Measurements from ENCODE around the gene P4HTM.

P4HTM gene

GRCh38 chr3:48999085-48999858 lies 9.2 kb downstream of the P4HTM start:
- peak overlapping the region; percentile 52 for H3K27ac ChIP-seq (ENCODE audit: extremely low read depth, low read depth, low read length)
- TF ChIP-seq ZBTB8A (tag by site-specific recombination; IDR thresholded peaks at IDR 0.05) (peak; percentile 53), PRDM6 (tag by site-specific recombination; IDR thresholded peaks at IDR 0.05) (peak; percentile 45; the same call in 1 of the 2 replicates), ZNF274 (IDR thresholded peaks at IDR 0.05; ENCODE audit: low read length) (no peak), ZNF274 (tag by site-specific recombination; IDR thresholded peaks at IDR 0.05; ENCODE audit: borderline replicate concordance) (no peak), ZNF341 (tag by site-specific recombination; IDR thresholded peaks at IDR 0.05; ENCODE audit: low read depth) (peak; percentile 31; the same call in 1 of the 2 replicates), ZIC2 (tag by site-specific recombination; IDR thresholded peaks at IDR 0.05) (peak; percentile 99), ZNF423 (tag by site-specific recombination; IDR thresholded peaks at IDR 0.05) (peak; percentile 94), GLIS1 (tag by site-specific recombination; IDR thresholded peaks at IDR 0.05) (peak; percentile 96), ZNF747 (tag by site-specific recombination; IDR thresholded peaks at IDR 0.05) (no peak)
- TF ChIP-seq, protein P1, sequence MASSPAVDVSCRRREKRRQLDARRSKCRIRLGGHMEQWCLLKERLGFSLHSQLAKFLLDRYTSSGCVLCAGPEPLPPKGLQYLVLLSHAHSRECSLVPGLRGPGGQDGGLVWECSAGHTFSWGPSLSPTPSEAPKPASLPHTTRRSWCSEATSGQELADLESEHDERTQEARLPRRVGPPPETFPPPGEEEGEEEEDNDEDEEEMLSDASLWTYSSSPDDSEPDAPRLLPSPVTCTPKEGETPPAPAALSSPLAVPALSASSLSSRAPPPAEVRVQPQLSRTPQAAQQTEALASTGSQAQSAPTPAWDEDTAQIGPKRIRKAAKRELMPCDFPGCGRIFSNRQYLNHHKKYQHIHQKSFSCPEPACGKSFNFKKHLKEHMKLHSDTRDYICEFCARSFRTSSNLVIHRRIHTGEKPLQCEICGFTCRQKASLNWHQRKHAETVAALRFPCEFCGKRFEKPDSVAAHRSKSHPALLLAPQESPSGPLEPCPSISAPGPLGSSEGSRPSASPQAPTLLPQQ (tag by site-specific recombination; IDR thresholded peaks at IDR 0.05) = 0 out of 2 replicates have a peak, but pooled peaks have one; percentile 43

DNA sequence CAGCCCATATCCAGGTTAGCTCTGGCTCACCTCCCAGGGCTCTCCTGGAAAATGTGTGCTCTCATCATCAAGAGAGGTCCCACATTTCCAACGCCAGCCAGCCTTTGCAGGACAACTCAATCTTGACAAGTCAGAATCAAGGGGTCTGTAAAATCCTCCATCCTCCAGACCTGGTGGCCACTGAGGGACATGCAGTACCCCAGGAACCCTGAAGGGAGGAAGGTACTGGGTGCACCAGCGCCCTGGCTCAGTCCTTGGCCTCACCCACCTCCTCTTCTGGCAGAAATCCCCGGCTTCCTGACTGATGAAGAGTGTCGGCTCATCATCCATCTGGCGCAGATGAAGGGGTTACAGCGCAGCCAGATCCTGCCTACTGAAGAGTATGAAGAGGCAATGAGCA lies 11.1 kb downstream of the P4HTM start:
- CTCF ChIA-PET = interaction anchor here (1.2 kb wide), 1 partner anchor 7 kb away, joined by 3 read pairs; no protein-coding TSS in a partner anchor
- no peak overlapping the region for H3K4me3 ChIP-seq (ENCODE audit: low read depth, low read length)
- H3K27ac ChIP-seq (ENCODE audit: extremely low read depth, low read depth, low read length) = no peak overlapping the region
- H3K4me1 ChIP-seq (ENCODE audit: control insufficient read depth, insufficient read depth, low read length) = peaks cover 13% of the 10 kb centered on the region
- no peaks in the 10 kb centered on the region for H3K9me3 ChIP-seq (ENCODE audit: control insufficient read depth, insufficient read depth, low read depth, low read length)
- POLR2A ChIA-PET = interaction anchor here (0.5 to 1.2 kb wide), 2 partner anchors 10 to 180 kb away, joined by 4 read pairs; no protein-coding TSS in a partner anchor
- TF ChIP-seq ZNF350 (tag by site-specific recombination; IDR thresholded peaks at IDR 0.05) = no peak
- no peak for TF ChIP-seq HOXD13 (CRISPR knock-in tag; IDR thresholded peaks at IDR 0.05; ENCODE audit: borderline replicate concordance)
- no peak for TF ChIP-seq GLI2 (tag by site-specific recombination; IDR thresholded peaks at IDR 0.05; ENCODE audit: borderline replicate concordance, low read depth)
- TF ChIP-seq ZNF362 (tag by site-specific recombination; IDR thresholded peaks at IDR 0.05) = no peak
- no peak for TF ChIP-seq TCF7L2 (IDR thresholded peaks at IDR 0.05; ENCODE audit: borderline replicate concordance, low read depth, low read length)
- TF ChIP-seq ATF2 (tag by site-specific recombination; IDR thresholded peaks at IDR 0.05; ENCODE audit: low read depth) = no peak
- no peak for TF ChIP-seq ZNF121 (tag by site-specific recombination; IDR thresholded peaks at IDR 0.05)
- no peak for TF ChIP-seq ZNF16 (tag by site-specific recombination; IDR thresholded peaks at IDR 0.05; ENCODE audit: low read depth)
- TF ChIP-seq ZBTB6 (tag by site-specific recombination; IDR thresholded peaks at IDR 0.05) = no peak
- TF ChIP-seq, protein P2, sequence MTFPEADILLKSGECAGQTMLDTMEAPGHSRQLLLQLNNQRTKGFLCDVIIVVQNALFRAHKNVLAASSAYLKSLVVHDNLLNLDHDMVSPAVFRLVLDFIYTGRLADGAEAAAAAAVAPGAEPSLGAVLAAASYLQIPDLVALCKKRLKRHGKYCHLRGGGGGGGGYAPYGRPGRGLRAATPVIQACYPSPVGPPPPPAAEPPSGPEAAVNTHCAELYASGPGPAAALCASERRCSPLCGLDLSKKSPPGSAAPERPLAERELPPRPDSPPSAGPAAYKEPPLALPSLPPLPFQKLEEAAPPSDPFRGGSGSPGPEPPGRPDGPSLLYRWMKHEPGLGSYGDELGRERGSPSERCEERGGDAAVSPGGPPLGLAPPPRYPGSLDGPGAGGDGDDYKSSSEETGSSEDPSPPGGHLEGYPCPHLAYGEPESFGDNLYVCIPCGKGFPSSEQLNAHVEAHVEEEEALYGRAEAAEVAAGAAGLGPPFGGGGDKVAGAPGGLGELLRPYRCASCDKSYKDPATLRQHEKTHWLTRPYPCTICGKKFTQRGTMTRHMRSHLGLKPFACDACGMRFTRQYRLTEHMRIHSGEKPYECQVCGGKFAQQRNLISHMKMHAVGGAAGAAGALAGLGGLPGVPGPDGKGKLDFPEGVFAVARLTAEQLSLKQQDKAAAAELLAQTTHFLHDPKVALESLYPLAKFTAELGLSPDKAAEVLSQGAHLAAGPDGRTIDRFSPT (tag by site-specific recombination; IDR thresholded peaks at IDR 0.05) = no peak
- TF ChIP-seq ZBTB20 (tag by site-specific recombination; IDR thresholded peaks at IDR 0.05) = no peak
- TF ChIP-seq ZNF600 (tag by site-specific recombination; IDR thresholded peaks at IDR 0.05) = no peak
- no peak for TF ChIP-seq ZNF670 (tag by site-specific recombination; IDR thresholded peaks at IDR 0.05; ENCODE audit: low read depth)
- TF ChIP-seq ZNF560 (tag by site-specific recombination; IDR thresholded peaks at IDR 0.05; ENCODE audit: borderline replicate concordance) = no peak
- H3K36me3 ChIP-seq (ENCODE audit: control insufficient read depth in 2 of 2, insufficient read depth in 1 of 2, low read length in 2 of 2) = peaks cover 0 to 10% of the 10 kb centered on the region in 2 experiments; a peak in 1 of 3 replicates

More at GRCh38 chr3:48999085-48999858, 9.2 kb downstream of the P4HTM start:
- Histone ChIP-seq H3K36me3 (ENCODE audit: control insufficient read depth in 2 of 2, insufficient read depth in 1 of 2, low read length in 2 of 2) (peaks cover 0 to 12% of the 10 kb centered on the region in 2 experiments; a peak in 2 of 3 replicates), H3K9me3 (ENCODE audit: control insufficient read depth, insufficient read depth, low read depth, low read length) (no peaks in the 10 kb centered on the region), H3K4me1 (ENCODE audit: control insufficient read depth, insufficient read depth, low read length) (peaks cover 13% of the 10 kb centered on the region), H3K4me3 (ENCODE audit: low read depth, low read length) (no peak overlapping the region)
- CTCF ChIA-PET = interaction anchor here (1.7 kb wide), 1 partner anchor 11 kb away, joined by 5 read pairs; no protein-coding TSS in a partner anchor
- POLR2A ChIA-PET = interaction anchor here (5.6 kb wide), 1 partner anchor 8 kb away, joined by 34 read pairs; the partner anchor contains the start of gene WDR6

All from HEK293 (cell line).